HCT116 (cell line): ENCODE data around the gene PCDHB11.
"Not testable (repeated sequence)": the region's sequence is repeated elsewhere in the genome, so short reads cannot be mapped to it uniquely, and the experiment has no call there.

Source experiments
- CTCF ChIP-seq, 3 experiments: fragments of 200-600 bp in 1 of 3; sonication (generic) in 1 of 3; IDR thresholded peaks in 2 of 3; conservative IDR thresholded peaks in 1 of 3; 2 replicates each; pipeline ENCODE4 v1.5.1; 2012 to 2017; ENCODE audit warnings: low read depth in 2 of 3, low read length in 2 of 3, antibody characterized with exemption in 1 of 3, borderline replicate concordance in 1 of 3, control low read depth in 1 of 3, mild to moderate bottlenecking in 1 of 3, mixed read lengths in 1 of 3, mixed run types in 1 of 3, moderate library complexity in 1 of 3; ENCODE audit not compliant: insufficient read depth in 1 of 3
- EZH2phosphoT487 ChIP-seq: fragments of 200-600 bp; IDR thresholded peaks from 2 replicates; pipeline ENCODE4 v1.6.1; 2018; ENCODE audit warnings: antibody characterized with exemption, borderline replicate concordance
- POLR2AphosphoS5 ChIP-seq: IDR thresholded peaks from 2 replicates; pipeline ENCODE4 v1.6.1; 2011; ENCODE audit warnings: mild to moderate bottlenecking, low read depth, low read length, moderate library complexity
- SRF ChIP-seq: IDR thresholded peaks from 2 replicates; pipeline ENCODE4 v1.6.1; 2012; ENCODE audit warnings: low read depth
- TCF7L2 ChIP-seq: IDR thresholded peaks from 2 replicates; pipeline ENCODE4 v1.7.0; 2011; ENCODE audit warnings: borderline replicate concordance, inconsistent platforms; ENCODE audit not compliant: insufficient read depth, insufficient read length; ENCODE audit errors: extremely low read depth

- not testable (repeated sequence) for TF ChIP-seq SRF; CTCF (IDR thresholded peaks at IDR 0.05 in 2 of 3, conservative IDR thresholded peaks at IDR 0.05 in 1 of 3; ENCODE audit: borderline replicate concordance in 1 of 3, insufficient read depth in 1 of 3, low read depth in 2 of 3, low read length in 2 of 3); POLR2AphosphoS5; TCF7L2; EZH2phosphoT487
Observed at GRCh38 chr5:141216035-141216434, 16.6 kb downstream of the PCDHB11 start.
